ENCODE results near the gene FOXO3. TPM values are rescaled to one million over a fixed set of nuclear protein-coding genes. Genes with fewer than 3 reads are reported as not detected.

FOXO3 gene
- total RNA-seq, 3 donors from 2014 or later (not counting 1 experiment from before 2014, with no cell fraction given): 43.1 to 70.4 (median 51.3) TPM

DNA sequence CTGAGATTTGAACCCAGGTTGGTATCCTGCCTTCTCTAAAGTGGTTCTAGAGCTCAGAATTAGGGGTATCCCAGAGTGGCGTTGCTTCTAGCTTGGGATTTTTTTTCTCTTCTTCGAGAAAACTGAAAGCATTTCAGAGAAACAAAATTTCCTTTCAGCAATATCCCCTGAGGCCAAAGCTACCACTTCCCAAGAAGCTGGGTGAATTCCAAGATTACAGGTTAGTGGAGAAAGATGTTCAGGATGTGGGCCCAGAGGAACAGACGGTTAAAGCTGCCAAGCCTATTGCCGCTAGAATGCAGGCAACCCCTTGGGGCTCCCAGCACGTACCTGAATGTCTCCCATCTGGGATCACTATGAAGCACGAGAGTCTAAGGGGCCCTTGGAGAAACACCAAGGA is 134.1 kb downstream of the FOXO3 start:
- 96% methylated on average over 6 of the region's 6 CpGs for WGBS (ENCODE audit: insufficient coverage)
- no peaks in the 10 kb centered on the region for H3K9me3 Mint-ChIP-seq
- H3K27me3 ChIP-seq (ENCODE audit: control insufficient read depth, insufficient read depth, low read length): no peaks in the 10 kb centered on the region
- H3K27ac ChIP-seq (ENCODE audit: low read length): no peak overlapping the region
- H3K4me1 ChIP-seq (ENCODE audit: control insufficient read depth, insufficient read depth, low read length): no peaks in the 10 kb centered on the region
- H3K4me1 Mint-ChIP-seq: peaks cover 4 to 9% of the 10 kb centered on the region in 2 donors
- no peaks in the 10 kb centered on the region for H3K36me3 Mint-ChIP-seq
- no peaks in the 10 kb centered on the region for H3K9me3 ChIP-seq (ENCODE audit: control insufficient read depth, insufficient read depth, low read length)
- H3K4me3 ChIP-seq (ENCODE audit: low read length): no peak overlapping the region
- TF ChIP-seq CTCF (IDR thresholded peaks at IDR 0.05): no peak
- no peaks in the 10 kb centered on the region for H3K27me3 Mint-ChIP-seq (ENCODE audit: low read depth in 2 of 2)
- no peak overlapping the region for H3K4me3 Mint-ChIP-seq
- no peak for DNase-seq
- ATAC-seq: no peak
- no peak overlapping the region for H3K27ac Mint-ChIP-seq
- no peaks in the 10 kb centered on the region for H3K36me3 ChIP-seq (ENCODE audit: control insufficient read depth, insufficient read depth, low read length)
- intact Hi-C loops (cut with micrococcal nuclease): no loop called here

DNA sequence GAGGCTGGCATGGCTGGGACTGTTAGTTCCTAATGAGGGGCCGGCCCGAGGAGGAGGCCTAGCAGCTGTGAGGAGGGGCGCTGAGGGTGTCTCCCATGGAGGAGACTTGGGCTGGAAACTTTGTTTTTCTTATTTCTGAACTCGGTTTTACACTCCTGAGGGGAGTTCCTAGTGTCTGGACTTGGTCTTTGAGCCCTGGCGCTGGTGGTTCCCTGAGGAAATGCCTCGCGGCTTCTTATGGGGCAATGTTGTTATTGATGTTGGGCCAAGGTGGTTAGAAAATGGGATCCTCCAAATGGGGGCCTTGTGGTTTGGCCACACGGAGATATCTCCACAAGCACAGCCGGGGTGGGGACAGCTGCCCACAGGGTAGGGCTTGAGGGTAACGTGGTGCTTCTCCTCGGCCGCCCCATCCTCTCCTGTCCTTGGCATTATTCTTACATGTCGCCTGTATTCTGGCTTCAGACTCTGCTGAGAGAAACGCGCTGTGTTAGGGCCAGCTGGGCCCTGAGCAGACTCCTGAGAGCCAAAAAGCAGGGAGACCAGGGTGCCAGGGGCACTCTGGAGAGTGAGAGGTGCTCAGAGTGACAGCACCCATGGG is 136.9 kb downstream of the FOXO3 start:
- no peaks in the 10 kb centered on the region for H3K4me1 ChIP-seq (ENCODE audit: control insufficient read depth, insufficient read depth, low read length)
- Mint-ChIP-seq H3K9me3 (peaks cover 3 to 5% of the 10 kb centered on the region in 2 donors), H3K27ac (no peak overlapping the region), H3K4me3 (no peak overlapping the region), H3K27me3 (ENCODE audit: low read depth in 2 of 2) (no peaks in the 10 kb centered on the region), H3K4me1 (peaks cover 0 to 3% of the 10 kb centered on the region in 2 donors), H3K36me3 (peaks cover 17% of the 10 kb centered on the region)
- H3K27me3 ChIP-seq (ENCODE audit: control insufficient read depth, insufficient read depth, low read length): no peaks in the 10 kb centered on the region
- no peak overlapping the region for H3K27ac ChIP-seq (ENCODE audit: low read length)
- no peak for DNase-seq
- WGBS (ENCODE audit: insufficient coverage): 77% methylated on average over 15 of the region's 15 CpGs
- no peak overlapping the region for H3K4me3 ChIP-seq (ENCODE audit: low read length)
- intact Hi-C loops (cut with micrococcal nuclease): no loop called here
- ATAC-seq: no peak
- peaks cover 7% of the 10 kb centered on the region for H3K9me3 ChIP-seq (ENCODE audit: control insufficient read depth, insufficient read depth, low read length)
- no peak for TF ChIP-seq CTCF (IDR thresholded peaks at IDR 0.05)
- no peaks in the 10 kb centered on the region for H3K36me3 ChIP-seq (ENCODE audit: control insufficient read depth, insufficient read depth, low read length)

DNA sequence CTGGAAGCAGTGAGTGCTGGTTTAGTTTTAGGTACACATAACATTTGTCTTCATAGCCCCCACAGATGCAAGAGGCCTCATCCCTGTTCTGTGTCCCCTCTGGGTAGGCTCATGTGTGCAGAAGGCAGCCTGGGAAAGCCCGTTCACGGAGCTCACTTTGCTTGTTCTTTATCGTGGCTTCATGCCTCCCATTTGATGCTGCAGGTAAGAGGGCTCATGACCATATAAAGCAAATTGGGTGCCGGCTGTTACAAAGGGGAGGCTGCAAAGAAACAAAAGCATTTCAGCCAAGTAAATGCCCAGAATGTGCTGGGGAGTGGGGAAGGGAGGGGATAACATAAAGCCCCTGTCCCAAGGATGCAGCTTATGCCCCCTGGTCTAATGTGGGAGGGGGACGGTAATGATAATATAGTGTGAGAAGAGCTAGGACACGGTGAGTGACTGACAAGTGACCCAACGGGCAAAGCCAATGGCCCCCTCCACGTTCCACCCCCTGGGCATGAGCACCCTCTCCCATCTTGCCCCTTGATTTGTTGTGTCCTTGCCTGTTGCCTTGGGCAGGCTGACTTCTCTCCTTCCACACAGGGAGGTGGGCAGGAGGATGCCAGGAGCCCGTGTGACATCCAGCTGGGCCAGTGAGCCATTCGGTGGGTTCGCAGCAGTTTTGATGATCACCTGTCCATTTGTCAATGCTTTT is 138.0 kb downstream of the FOXO3 start:
- Histone ChIP-seq H3K27me3 (ENCODE audit: control insufficient read depth, insufficient read depth, low read length) (no peaks in the 10 kb centered on the region), H3K36me3 (ENCODE audit: control insufficient read depth, insufficient read depth, low read length) (no peaks in the 10 kb centered on the region), H3K4me1 (ENCODE audit: control insufficient read depth, insufficient read depth, low read length) (no peaks in the 10 kb centered on the region), H3K9me3 (ENCODE audit: control insufficient read depth, insufficient read depth, low read length) (peaks cover 7% of the 10 kb centered on the region), H3K4me3 (ENCODE audit: low read length) (no peak overlapping the region), H3K27ac (ENCODE audit: low read length) (no peak overlapping the region)
- DNase-seq: no peak
- H3K27ac Mint-ChIP-seq: no peak overlapping the region
- intact Hi-C loops (cut with micrococcal nuclease): no loop called here
- H3K27me3 Mint-ChIP-seq (ENCODE audit: low read depth in 2 of 2): no peaks in the 10 kb centered on the region
- no peak for ATAC-seq
- H3K36me3 Mint-ChIP-seq: peaks cover 18% of the 10 kb centered on the region
- peaks cover 3 to 9% of the 10 kb centered on the region in 2 donors for H3K9me3 Mint-ChIP-seq
- no peak overlapping the region for H3K4me3 Mint-ChIP-seq
- WGBS (ENCODE audit: insufficient coverage): 92% methylated on average over 11 of the region's 11 CpGs
- no peak for TF ChIP-seq CTCF (IDR thresholded peaks at IDR 0.05)
- H3K4me1 Mint-ChIP-seq: peaks cover 5 to 9% of the 10 kb centered on the region in 2 donors
